HG03159 (cell line): Measurements from ENCODE around the gene CASP1.

ENCODE experiments used
- ATAC-seq: cut with Tn5 transposase; IDR thresholded peaks from one replicate; pipeline ENCODE4 v1.9.1; 2021; ENCODE audit warnings: mild to moderate bottlenecking, moderate library complexity; ENCODE audit not compliant: unreplicated experiment

The CASP1 gene

GRCh38 chr11:105046898-105047579, 12.1 kb upstream of the CASP1 start:
- ATAC-seq = no peak

- ATAC-seq = no peak
These were observed 10.8 kb upstream of the CASP1 start for GRCh38 chr11:105045676-105046296.

- ATAC-seq = peak; percentile 99
These were observed 9.9 kb upstream of the CASP1 start, which contains the start of gene CARD16 for GRCh38 chr11:105044557-105045524. TSS of gene CARD16 (minus strand) at chr11:105045335. CDS start at chr11:105045297, 38 bp downstream.

- ATAC-seq = no peak
These were observed 7.2 kb upstream of the CASP1 start for GRCh38 chr11:105042178-105042577.

- no peak for ATAC-seq
These were observed 5.8 kb upstream of the CASP1 start for GRCh38 chr11:105040703-105041102.

GRCh38 chr11:105034388-105034787, 556 bp downstream of the CASP1 start:
- ATAC-seq = peak; percentile 1

- ATAC-seq = no peak
These were observed 1.2 kb downstream of the CASP1 start for GRCh38 chr11:105033781-105034180.

GRCh38 chr11:105033343-105033742, 1.6 kb downstream of the CASP1 start:
- no peak for ATAC-seq

- ATAC-seq = no peak
These were observed 2.4 kb downstream of the CASP1 start for GRCh38 chr11:105032495-105032894.

- no peak for ATAC-seq
These were observed 7.3 kb downstream of the CASP1 start for GRCh38 chr11:105027678-105028077.

GRCh38 chr11:105024394-105024793, 10.6 kb downstream of the CASP1 start:
- no peak for ATAC-seq

- no peak for ATAC-seq
These were observed 11.9 kb downstream of the CASP1 start, which contains the start of gene CASP5 for GRCh38 chr11:105023003-105023402. TSS of gene CASP5 (minus strand) at chr11:105023168. CDS start at chr11:105023136, 32 bp downstream.

GRCh38 chr11:105022527-105022926, 12.4 kb downstream of the CASP1 start:
- no peak for ATAC-seq

GRCh38 chr11:105007463-105007862, 27.5 kb downstream of the CASP1 start:
- ATAC-seq = no peak

GRCh38 chr11:105005451-105005845, 29.5 kb downstream of the CASP1 start:
- ATAC-seq = no peak

GRCh38 chr11:105004021-105004420, 30.9 kb downstream of the CASP1 start:
- no peak for ATAC-seq

GRCh38 chr11:105003151-105003550, 31.8 kb downstream of the CASP1 start:
- ATAC-seq = no peak

- ATAC-seq = peak; percentile 88
These were observed 34.1 kb downstream of the CASP1 start for GRCh38 chr11:105000797-105001196.

GRCh38 chr11:105000167-105000566, 34.8 kb downstream of the CASP1 start:
- peak; percentile 36 for ATAC-seq

GRCh38 chr11:104999721-105000120, 35.2 kb downstream of the CASP1 start:
- no peak for ATAC-seq

- no peak for ATAC-seq
These were observed 37.7 kb downstream of the CASP1 start for GRCh38 chr11:104997288-104997687.
